HG03175 (cell line): Measurements from ENCODE around the gene SIMC1.
"Not testable (repeated sequence)": the region's sequence is repeated elsewhere in the genome, so short reads cannot be mapped to it uniquely, and the experiment has no call there.

ENCODE experiments used
- ATAC-seq: cut with Tn5 transposase; IDR thresholded peaks from one replicate; pipeline ENCODE4 v1.9.1; 2021; ENCODE audit warnings: mild to moderate bottlenecking, moderate library complexity; ENCODE audit not compliant: unreplicated experiment

The SIMC1 gene

GRCh38 chr5:176214466-176215021, 23.7 kb upstream of the SIMC1 start:
- not testable (repeated sequence) for ATAC-seq

GRCh38 chr5:176216393-176216916, 21.8 kb upstream of the SIMC1 start:
- not testable (repeated sequence) for ATAC-seq

- not testable (repeated sequence) for ATAC-seq
Observed at GRCh38 chr5:176217188-176217729, 21.0 kb upstream of the SIMC1 start.

GRCh38 chr5:176217764-176218163, 20.5 kb upstream of the SIMC1 start:
- not testable (repeated sequence) for ATAC-seq

GRCh38 chr5:176222006-176222405, 16.2 kb upstream of the SIMC1 start:
- ATAC-seq = not testable (repeated sequence)

GRCh38 chr5:176228358-176228757, 9.9 kb upstream of the SIMC1 start:
- not testable (repeated sequence) for ATAC-seq

GRCh38 chr5:176233253-176233652, 5.0 kb upstream of the SIMC1 start:
- ATAC-seq = not testable (repeated sequence)

GRCh38 chr5:176235155-176235554, 3.1 kb upstream of the SIMC1 start:
- peak; percentile 36 for ATAC-seq

GRCh38 chr5:176238645-176239283, 540 bp downstream of the SIMC1 start:
- peak; percentile 45 for ATAC-seq

GRCh38 chr5:176239304-176239703, 1.1 kb downstream of the SIMC1 start:
- ATAC-seq = not testable (repeated sequence)

GRCh38 chr5:176244318-176244717, 6.1 kb downstream of the SIMC1 start:
- ATAC-seq = not testable (repeated sequence)

- ATAC-seq = not testable (repeated sequence)
Observed at GRCh38 chr5:176245074-176245473, 6.8 kb downstream of the SIMC1 start.

- not testable (repeated sequence) for ATAC-seq
Observed at GRCh38 chr5:176245489-176245888, 7.3 kb downstream of the SIMC1 start.

GRCh38 chr5:176250691-176251090, 12.5 kb downstream of the SIMC1 start:
- ATAC-seq = not testable (repeated sequence)

- not testable (repeated sequence) for ATAC-seq
Observed at GRCh38 chr5:176252171-176252570, 13.9 kb downstream of the SIMC1 start.

- not testable (repeated sequence) for ATAC-seq
Observed at GRCh38 chr5:176253370-176254065, 15.3 kb downstream of the SIMC1 start.

GRCh38 chr5:176254066-176254393, 15.8 kb downstream of the SIMC1 start:
- not testable (repeated sequence) for ATAC-seq

GRCh38 chr5:176257871-176258505, 19.8 kb downstream of the SIMC1 start:
- ATAC-seq = not testable (repeated sequence)

- ATAC-seq = not testable (repeated sequence)
Observed at GRCh38 chr5:176260682-176261081, 22.5 kb downstream of the SIMC1 start.

- not testable (repeated sequence) for ATAC-seq
Observed at GRCh38 chr5:176266448-176266847, 28.2 kb downstream of the SIMC1 start.

GRCh38 chr5:176289018-176289417, 50.8 kb downstream of the SIMC1 start:
- ATAC-seq = not testable (repeated sequence)
